Urinary bladder (tissue), 4 donors: Measurements from ENCODE around the gene CNIH1. TPM values are rescaled to one million over a fixed set of nuclear protein-coding genes. Genes with fewer than 3 reads are reported as not detected.
"Not testable (repeated sequence)": the region's sequence is repeated elsewhere in the genome, so short reads cannot be mapped to it uniquely, and the experiment has no call there.

Experiments
- DNase-seq: peaks from one replicate; pipeline ENCODE4 v3.0.0-alpha.2; 2015; ENCODE audit errors: extremely low spot score
- H3K27ac ChIP-seq: one replicate; pipeline ENCODE4 v1.5.1; 2013; ENCODE audit warnings: low read depth, mild to moderate bottlenecking, moderate library complexity
- H3K36me3 ChIP-seq: one replicate; pipeline ENCODE4 v1.6.1; 2013; ENCODE audit warnings: mild to moderate bottlenecking, moderate library complexity; ENCODE audit not compliant: insufficient read depth
- H3K4me1 ChIP-seq: one replicate; pipeline ENCODE4 v1.6.1; 2013; ENCODE audit warnings: mild to moderate bottlenecking, moderate library complexity; ENCODE audit not compliant: insufficient read depth
- H3K4me3 ChIP-seq: one replicate; pipeline ENCODE4 v1.5.1; 2013; ENCODE audit warnings: low read depth, low read length
- WGBS: extraction: QIAGEN DNeasy Blood & Tissue Kit; methylation state at CpG from one replicate; pipeline ENCODE4 v1.1.7; 2013; 5-methylcytosine and 5-hydroxymethylcytosine counted together
- polyA plus RNA-seq: library from polyadenylated mRNA; stranded (reverse); fragments of 200-250 nt; gene quantifications from one replicate; pipeline ENCODE4 v1.2.3, GENCODE V29; 2013
- total RNA-seq: library from RNA; depleted of rRNA; stranded (reverse); fragments of >200 nt; gene quantifications from one replicate; pipeline ENCODE4 v1.2.3, GENCODE V29; 2014
- donor health status: healthy with polysubstance abuse.
- donor health status: healthy.

CNIH1 gene
- total and polyA plus RNA-seq, 2 donors = 78.2 to 164 TPM

DNA sequence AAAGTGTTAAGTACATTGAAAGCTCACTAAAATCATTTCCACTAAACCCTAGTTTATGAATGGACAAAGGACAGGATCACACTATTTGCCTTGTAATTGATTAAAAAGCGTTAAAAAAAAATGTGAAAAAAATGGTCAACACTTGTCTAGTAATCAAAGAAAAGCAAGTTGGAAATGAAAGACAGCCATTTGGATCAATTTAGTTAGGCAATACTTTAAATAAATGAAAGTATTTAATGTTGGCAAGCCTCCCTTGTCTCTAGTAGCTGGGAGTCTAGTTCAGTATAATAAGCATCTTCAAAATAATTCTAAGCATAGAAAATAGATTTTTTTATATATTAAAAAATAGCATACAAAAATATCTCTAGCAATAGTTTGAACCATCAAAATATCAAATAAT is 14.2 kb upstream of the CNIH1 start:
- H3K27ac ChIP-seq = no peak overlapping the region
- no peaks in the 10 kb centered on the region for H3K36me3 ChIP-seq
- 95% methylated on average over 1 of the region's 1 CpG for WGBS
- H3K4me1 ChIP-seq = no peaks in the 10 kb centered on the region
- no peak overlapping the region for H3K4me3 ChIP-seq
- no peak for DNase-seq

DNA sequence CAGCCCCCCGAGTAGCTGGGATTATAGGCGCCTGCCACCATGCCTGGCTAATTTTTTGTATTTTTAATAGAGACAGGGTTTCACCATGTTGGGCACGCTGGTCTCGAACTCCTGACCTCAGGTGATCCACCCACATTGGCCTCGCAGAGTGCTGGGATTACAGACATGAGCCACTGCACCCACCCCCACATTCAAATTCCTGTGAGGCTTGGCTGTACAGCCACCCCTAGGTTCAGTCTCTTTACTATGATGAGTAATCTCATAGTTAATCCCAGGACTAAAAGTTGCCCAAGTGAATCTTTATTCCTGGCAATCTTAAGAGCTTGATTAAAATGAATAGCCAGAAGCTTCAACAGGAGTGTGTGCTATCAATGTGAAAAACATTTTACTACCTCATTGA is 12.8 kb upstream of the CNIH1 start:
- not testable (repeated sequence) for H3K4me1 ChIP-seq, H3K27ac ChIP-seq, H3K4me3 ChIP-seq, DNase-seq, H3K36me3 ChIP-seq
- 85% methylated on average over 5 of the region's 5 CpGs for WGBS

DNA sequence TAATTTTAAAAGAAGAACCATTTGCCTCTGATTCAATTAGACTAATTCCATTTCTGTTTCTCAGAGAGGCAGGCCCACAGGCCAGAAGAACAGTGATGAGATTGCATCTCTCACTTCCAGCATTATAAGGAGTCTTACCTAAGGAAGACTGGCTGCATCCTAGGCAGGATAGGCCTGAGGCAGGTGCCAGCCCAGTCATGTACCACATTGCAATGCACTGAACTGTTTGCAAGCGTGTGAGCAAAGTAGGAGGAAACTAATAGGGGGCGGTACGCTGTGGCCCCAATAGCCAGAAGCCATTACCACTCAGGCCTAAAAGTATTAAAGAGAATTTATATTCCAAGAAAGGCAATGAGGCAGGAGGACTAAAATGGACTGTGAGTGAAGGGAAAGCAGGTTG is 12.1 kb upstream of the CNIH1 start:
- 96% methylated on average over 3 of the region's 3 CpGs for WGBS
- H3K4me3 ChIP-seq = no peak overlapping the region
- H3K36me3 ChIP-seq = no peaks in the 10 kb centered on the region
- no peak overlapping the region for H3K27ac ChIP-seq
- no peaks in the 10 kb centered on the region for H3K4me1 ChIP-seq
- no peak for DNase-seq

DNA sequence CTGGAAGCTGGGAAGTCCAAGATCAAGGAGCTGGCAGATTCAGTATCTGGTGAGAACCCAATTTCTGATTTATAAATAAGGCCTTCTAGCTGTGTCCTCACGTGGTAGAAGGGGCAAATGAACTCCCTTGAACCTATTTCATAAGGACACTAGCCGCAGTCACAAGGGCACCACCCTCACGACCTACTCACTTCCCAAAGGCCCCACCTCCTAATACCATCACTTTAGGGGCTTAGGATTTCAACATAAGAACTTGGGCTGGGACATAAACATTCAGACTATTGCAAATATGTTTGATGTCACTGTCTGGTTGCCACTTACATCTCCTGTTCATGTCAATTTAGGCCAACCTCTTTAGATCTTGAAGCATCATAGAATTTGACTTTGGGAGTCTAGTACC is 10.8 kb upstream of the CNIH1 start:
- no peaks in the 10 kb centered on the region for H3K4me1 ChIP-seq
- no peaks in the 10 kb centered on the region for H3K36me3 ChIP-seq
- WGBS = 80% methylated on average over 3 of the region's 3 CpGs
- H3K4me3 ChIP-seq = no peak overlapping the region
- no peak overlapping the region for H3K27ac ChIP-seq
- DNase-seq = no peak

DNA sequence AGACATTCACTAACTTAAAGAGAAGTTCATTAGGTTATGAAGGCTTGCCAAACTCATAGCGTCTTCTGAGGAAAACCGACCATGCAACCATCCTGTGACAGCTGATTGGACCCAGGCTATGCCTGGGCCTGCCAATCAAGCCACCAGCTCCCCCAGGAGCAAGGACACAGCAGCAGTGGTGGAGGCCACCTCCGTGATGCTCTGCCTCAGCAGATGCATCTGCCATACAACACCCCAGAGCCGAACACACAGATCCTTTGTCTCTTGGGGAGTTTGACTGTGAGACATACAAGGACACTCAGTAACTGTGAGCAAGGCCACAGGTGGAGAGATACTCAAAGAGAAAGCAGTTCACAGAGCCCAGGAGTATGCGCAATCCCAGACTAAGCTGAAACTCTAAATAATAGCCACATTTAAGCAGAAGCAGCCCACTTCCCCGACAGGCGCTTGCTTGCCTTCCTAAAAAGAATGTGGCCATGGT is 10.0 kb upstream of the CNIH1 start:
- no peak for DNase-seq
- no peaks in the 10 kb centered on the region for H3K4me1 ChIP-seq
- no peak overlapping the region for H3K4me3 ChIP-seq
- H3K27ac ChIP-seq = no peak overlapping the region
- no peaks in the 10 kb centered on the region for H3K36me3 ChIP-seq
- WGBS = 89% methylated on average over 7 of the region's 7 CpGs

DNA sequence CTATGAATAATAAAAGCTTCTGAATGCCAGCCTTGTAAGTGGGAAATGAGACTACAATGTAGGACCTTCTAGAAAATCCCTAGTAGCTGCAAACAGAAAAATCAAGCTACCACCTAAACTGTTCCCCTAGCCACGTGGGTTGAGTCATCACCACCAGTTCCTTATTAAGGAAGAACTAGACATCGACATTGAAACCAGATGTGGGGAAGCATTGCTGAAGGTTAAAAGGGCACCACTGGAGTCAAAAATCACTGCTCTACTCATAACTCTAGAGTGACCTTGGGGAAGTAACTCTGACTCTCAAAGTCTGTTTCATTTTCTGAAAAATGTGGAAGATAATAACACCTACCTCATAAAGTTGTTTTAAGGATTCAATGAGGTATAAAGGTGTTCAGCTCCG is 9.4 kb upstream of the CNIH1 start:
- H3K27ac ChIP-seq = no peak overlapping the region

DNA sequence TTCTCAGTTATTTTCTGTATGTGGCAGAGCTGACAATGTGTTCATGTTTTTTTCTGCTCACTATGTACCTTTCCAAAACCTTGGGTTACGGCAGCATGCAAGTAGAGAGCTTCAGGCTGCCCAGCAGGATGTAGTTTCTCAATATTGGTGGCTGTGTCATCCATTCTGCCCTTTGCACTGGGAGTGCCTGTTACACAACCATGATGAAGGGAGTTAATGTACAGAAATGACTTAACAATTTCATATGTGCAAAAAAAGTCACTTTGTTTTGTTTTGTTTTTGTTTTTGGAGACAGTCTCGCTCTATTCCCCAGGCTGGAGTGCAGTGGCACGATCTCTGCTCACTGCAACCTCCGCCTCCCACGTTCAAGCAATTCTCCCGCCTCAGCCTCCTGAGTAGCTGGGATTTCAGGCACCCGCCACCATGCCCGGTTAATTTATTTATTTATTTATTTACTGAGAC is 6.1 kb upstream of the CNIH1 start:
- WGBS = 94% methylated on average over 8 of the region's 8 CpGs
- Histone ChIP-seq H3K27ac (no peak overlapping the region), H3K4me3 (no peak overlapping the region), H3K4me1 (no peaks in the 10 kb centered on the region), H3K36me3 (no peaks in the 10 kb centered on the region)
- no peak for DNase-seq

More for the DNA sequence above, 9.4 kb upstream of the CNIH1 start:
- Histone ChIP-seq H3K4me3 (no peak overlapping the region), H3K36me3 (no peaks in the 10 kb centered on the region), H3K4me1 (no peaks in the 10 kb centered on the region)
- 44% methylated on average over 3 of the region's 3 CpGs for WGBS
- DNase-seq = no peak

DNA sequence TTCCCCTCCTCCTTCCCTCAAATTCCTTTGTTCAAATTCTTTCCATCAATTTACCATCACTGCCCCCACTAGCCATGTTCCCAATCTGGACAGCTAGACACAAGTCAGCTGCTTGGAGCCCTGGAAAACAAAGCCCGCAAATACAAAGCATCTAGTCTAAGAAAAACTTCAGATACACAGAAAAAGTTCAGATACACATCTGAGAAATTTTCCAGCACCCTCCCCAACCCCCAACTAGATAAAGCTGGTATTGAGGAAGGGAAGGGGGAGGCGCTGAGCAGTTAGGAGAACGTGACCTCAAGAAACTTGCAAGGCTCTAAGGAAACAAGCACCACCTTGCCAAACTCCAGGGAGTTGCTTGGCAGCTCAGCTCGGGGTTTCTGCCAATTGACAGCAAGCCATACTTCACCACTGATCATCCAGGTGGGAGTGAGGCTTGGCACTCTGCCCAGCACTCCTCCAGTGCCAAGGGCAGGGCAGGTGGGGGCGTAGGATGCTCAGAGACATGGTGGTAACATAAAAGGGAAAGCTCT is 5.1 kb upstream of the CNIH1 start:
- WGBS = 15% methylated on average over 5 of the region's 5 CpGs
- H3K27ac ChIP-seq = no peak overlapping the region
- no peak for DNase-seq
- H3K4me1 ChIP-seq = no peaks in the 10 kb centered on the region
- H3K36me3 ChIP-seq = no peaks in the 10 kb centered on the region
- H3K4me3 ChIP-seq = no peak overlapping the region

DNA sequence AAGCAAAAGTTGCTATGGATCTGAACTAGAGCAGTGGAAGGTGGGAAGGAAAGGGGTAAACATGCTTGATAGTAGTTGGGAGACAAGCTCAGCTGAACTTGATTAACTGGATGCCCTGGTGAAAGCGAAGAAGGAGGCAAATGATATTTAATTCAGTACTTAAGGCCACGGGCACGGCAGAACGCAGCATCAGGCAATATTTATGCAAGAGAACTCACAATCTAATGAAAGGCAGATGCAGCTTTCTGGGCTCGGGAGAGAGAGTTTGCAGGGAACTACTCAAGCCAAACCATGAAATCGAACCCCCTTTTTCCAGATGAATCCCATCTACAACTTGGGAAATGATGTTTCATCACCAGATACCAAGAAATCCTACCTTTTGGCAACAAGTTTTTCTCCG is 3.5 kb upstream of the CNIH1 start:
- Histone ChIP-seq H3K4me3 (no peak overlapping the region), H3K36me3 (no peaks in the 10 kb centered on the region), H3K27ac (no peak overlapping the region), H3K4me1 (no peaks in the 10 kb centered on the region)
- 67% methylated on average over 7 of the region's 7 CpGs for WGBS
- DNase-seq = no peak

DNA sequence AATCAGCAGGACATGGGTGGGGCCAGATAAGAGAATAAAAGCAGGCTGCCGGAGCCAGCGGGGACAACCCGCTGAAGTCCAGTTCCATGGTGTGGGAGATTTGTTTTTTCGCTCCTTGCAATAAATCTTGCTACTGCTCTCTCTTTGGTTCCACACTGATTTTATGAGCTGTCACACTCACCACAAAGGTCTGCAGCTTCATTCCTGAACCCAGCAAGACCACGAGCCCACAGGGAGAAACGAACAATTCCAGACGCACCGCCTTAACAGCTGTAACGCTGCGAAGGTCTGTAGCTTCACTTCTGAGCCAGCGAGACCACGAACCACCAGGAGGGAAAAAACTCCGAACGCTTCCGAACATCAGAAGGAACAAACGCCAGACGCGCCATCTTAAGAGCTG is 2.8 kb upstream of the CNIH1 start:
- Histone ChIP-seq H3K4me3 (no peak overlapping the region), H3K4me1 (no peaks in the 10 kb centered on the region), H3K36me3 (no peaks in the 10 kb centered on the region), H3K27ac (no peak overlapping the region)
- WGBS = 70% methylated on average over 18 of the region's 18 CpGs
- no peak for DNase-seq

DNA sequence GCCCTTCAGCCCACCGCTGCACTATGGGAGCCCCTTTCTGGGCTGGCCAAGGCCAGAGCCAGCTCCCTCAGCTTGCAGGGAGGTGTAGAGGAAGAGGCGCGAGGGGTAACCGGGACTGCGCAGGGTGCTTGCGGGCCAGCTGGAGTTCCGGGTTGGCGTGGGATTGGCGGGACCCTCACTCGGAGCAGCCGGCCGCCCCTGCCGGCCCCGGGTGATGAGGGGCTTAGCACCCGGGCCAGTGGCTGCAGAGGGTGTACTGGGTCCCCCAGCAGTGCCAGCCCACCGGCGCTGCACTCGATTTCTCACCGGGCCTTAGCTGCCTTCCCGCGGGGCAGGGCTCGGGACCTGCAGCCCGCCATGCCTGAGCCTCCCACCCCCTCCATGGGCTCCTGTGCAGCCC is 1.8 kb upstream of the CNIH1 start:
- H3K27ac ChIP-seq, H3K36me3 ChIP-seq, DNase-seq, H3K4me1 ChIP-seq, H3K4me3 ChIP-seq: not testable (repeated sequence)
- WGBS = 97% methylated on average over 17 of the region's 23 CpGs

DNA sequence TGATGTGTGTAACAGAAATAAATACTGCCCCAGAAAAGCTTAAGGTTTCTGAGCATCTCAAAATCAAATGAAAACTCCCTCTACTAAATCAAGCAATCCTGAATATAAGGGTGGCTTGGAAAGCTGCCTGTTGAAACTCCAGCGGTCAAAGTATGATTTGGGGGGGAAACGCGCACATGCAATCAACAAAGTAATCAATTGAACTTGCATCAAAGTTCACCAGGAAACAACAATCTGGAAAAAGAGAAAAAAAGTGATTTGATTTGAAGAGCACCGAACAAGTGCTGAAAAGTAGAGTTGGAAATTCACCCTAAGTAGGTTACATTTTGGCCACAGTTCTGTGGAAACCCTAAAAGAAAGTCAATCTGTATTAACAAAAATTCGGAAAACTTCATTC is 700 bp downstream of the CNIH1 start:
- DNase-seq = no peak
- Histone ChIP-seq H3K36me3 (no peaks in the 10 kb centered on the region), H3K4me3 (peak overlapping the region; percentile 83), H3K4me1 (no peaks in the 10 kb centered on the region), H3K27ac (peak overlapping the region; percentile 95)
- WGBS = under 1% methylated on average over 5 of the region's 5 CpGs

DNA sequence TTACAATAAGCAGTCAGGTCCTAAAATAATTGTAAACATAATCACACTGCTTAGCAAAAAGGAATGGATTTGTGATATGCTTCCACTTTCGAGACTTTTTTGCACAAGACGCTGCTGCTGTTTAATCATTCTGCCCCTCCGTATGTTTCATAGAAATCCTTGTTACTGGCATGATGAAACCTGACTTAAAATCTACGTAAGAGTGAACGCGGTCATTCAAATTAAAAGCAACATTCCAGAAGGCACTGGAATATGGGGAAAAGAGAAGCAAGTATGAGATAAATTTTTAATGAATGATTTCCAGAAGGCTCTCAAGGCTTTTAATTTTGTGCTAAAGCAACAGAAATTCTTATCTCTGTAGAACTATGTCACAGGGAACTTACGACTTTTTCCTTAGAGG is 1.1 kb downstream of the CNIH1 start:
- WGBS = 38% methylated on average over 7 of the region's 7 CpGs
- no peak for DNase-seq
- H3K27ac ChIP-seq = no peak overlapping the region
- H3K4me1 ChIP-seq = no peaks in the 10 kb centered on the region
- H3K36me3 ChIP-seq = no peaks in the 10 kb centered on the region
- peak overlapping the region; percentile 83 for H3K4me3 ChIP-seq

DNA sequence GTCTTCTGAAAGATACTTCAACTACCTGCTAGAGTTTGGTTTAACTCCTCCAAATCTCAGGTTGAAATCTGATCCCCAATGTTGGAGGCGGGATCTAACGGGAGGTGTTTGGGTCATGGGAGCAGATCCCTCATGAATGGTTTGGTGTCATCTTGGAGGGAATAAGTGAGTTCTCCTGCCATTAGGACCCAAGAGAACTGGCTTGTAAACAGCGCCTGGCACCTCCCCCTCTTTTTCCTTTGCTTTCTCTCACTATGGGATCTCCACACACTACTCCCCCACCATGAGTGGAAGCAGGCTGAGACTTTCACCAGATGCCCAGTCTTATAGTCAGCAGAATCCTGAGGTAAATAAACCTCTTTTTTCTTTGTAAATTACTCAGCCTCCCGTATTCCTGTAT is 2.5 kb downstream of the CNIH1 start:
- no peak overlapping the region for H3K27ac ChIP-seq
- H3K4me3 ChIP-seq = no peak overlapping the region
- no peaks in the 10 kb centered on the region for H3K36me3 ChIP-seq
- DNase-seq = no peak
- no peaks in the 10 kb centered on the region for H3K4me1 ChIP-seq
- 76% methylated on average over 4 of the region's 4 CpGs for WGBS

DNA sequence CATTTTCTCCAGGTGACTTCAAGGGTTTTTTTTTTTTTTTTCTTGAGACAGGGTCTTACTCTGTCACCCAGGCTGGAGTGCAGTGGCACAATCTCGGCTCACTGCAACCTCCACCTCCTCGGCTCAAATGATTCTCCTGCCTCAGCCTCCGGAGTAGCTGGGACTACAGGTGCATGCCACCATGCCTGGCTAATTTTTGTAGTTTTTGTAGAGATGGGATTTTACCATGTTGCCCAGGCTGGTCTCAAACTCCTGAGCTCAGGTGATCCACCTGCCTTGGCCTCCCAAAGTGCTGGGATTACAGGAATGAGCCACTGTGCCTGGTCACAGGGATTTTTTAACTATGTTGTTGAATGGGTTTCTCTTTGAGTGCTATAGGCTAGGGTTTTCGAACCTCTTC is 3.2 kb downstream of the CNIH1 start:
- not testable (repeated sequence) for H3K4me1 ChIP-seq, H3K27ac ChIP-seq, H3K36me3 ChIP-seq, H3K4me3 ChIP-seq, DNase-seq
- 92% methylated on average over 4 of the region's 4 CpGs for WGBS
